ENCODE data around the gene PAN3. TPM values are rescaled to one million over a fixed set of nuclear protein-coding genes. Genes with fewer than 3 reads are reported as not detected.

Gene PAN3
- total RNA-seq, 6 donors from 2014 or later = 30.2 to 69.1 (median 34.1) TPM

GRCh38 chr13:28110414-28110813, 27.9 kb upstream of the PAN3 start:
- no peaks in the 10 kb centered on the region for H3K9me3 ChIP-seq
- TF ChIP-seq EP300 (IDR thresholded peaks at IDR 0.05) (no peak), POLR2AphosphoS5 (IDR thresholded peaks at IDR 0.05) (no peak), CTCF (IDR thresholded peaks at IDR 0.05) (no peak), POLR2A (IDR thresholded peaks at IDR 0.05) (no peak)
- H3K4me1 ChIP-seq = no peaks in the 10 kb centered on the region
- H3K4me3 ChIP-seq = no peak overlapping the region
- no peak overlapping the region for H3K27ac ChIP-seq
- DNase-seq (no peak), ATAC-seq (ENCODE audit: low FRiP score in 2 of 2) (no peak)
- WGBS, 2 donors = 74 to 80% methylated on average over 3 of the region's 3 CpGs
- no peaks in the 10 kb centered on the region for H3K27me3 ChIP-seq
- H3K36me3 ChIP-seq = no peaks in the 10 kb centered on the region

GRCh38 chr13:28116736-28117135, 21.6 kb upstream of the PAN3 start:
- Histone ChIP-seq H3K27ac (no peak overlapping the region), H3K4me3 (no peak overlapping the region), H3K36me3 (no peaks in the 10 kb centered on the region), H3K27me3 (no peaks in the 10 kb centered on the region), H3K9me3 (no peaks in the 10 kb centered on the region), H3K4me1 (no peaks in the 10 kb centered on the region)
- 64 to 67% methylated on average over 1 of the region's 1 CpG for WGBS, 2 donors
- no peak for DNase-seq
- no peak for ATAC-seq (ENCODE audit: low FRiP score in 2 of 2)
- TF ChIP-seq POLR2A (IDR thresholded peaks at IDR 0.05) = no peak
- no peak for TF ChIP-seq EP300 (IDR thresholded peaks at IDR 0.05)
- no peak for TF ChIP-seq POLR2AphosphoS5 (IDR thresholded peaks at IDR 0.05)
- no peak for TF ChIP-seq CTCF (IDR thresholded peaks at IDR 0.05)

GRCh38 chr13:28117689-28118377, 20.5 kb upstream of the PAN3 start:
- Histone ChIP-seq H3K4me3 (no peak overlapping the region), H3K9me3 (no peaks in the 10 kb centered on the region), H3K27me3 (no peaks in the 10 kb centered on the region), H3K36me3 (no peaks in the 10 kb centered on the region), H3K4me1 (no peaks in the 10 kb centered on the region), H3K27ac (no peak overlapping the region)
- 73 to 74% methylated on average over 9 of the region's 9 CpGs for WGBS, 2 donors
- DNase-seq (no peak), ATAC-seq (ENCODE audit: low FRiP score in 2 of 2) (peak in 1 of 2 donors; percentile 23)
- no peak for TF ChIP-seq EP300 (IDR thresholded peaks at IDR 0.05)
- TF ChIP-seq POLR2AphosphoS5 (IDR thresholded peaks at IDR 0.05) = no peak
- no peak for TF ChIP-seq POLR2A (IDR thresholded peaks at IDR 0.05)
- TF ChIP-seq CTCF (IDR thresholded peaks at IDR 0.05) = no peak

GRCh38 chr13:28120317-28120716, 18.0 kb upstream of the PAN3 start:
- TF ChIP-seq POLR2AphosphoS5 (IDR thresholded peaks at IDR 0.05) (no peak), EP300 (IDR thresholded peaks at IDR 0.05) (no peak), POLR2A (IDR thresholded peaks at IDR 0.05) (no peak), CTCF (IDR thresholded peaks at IDR 0.05) (no peak)
- ATAC-seq (ENCODE audit: low FRiP score in 2 of 2) (no peak), DNase-seq (no peak)
- Histone ChIP-seq H3K27me3 (no peaks in the 10 kb centered on the region), H3K36me3 (no peaks in the 10 kb centered on the region), H3K9me3 (no peaks in the 10 kb centered on the region), H3K4me3 (no peak overlapping the region), H3K4me1 (no peaks in the 10 kb centered on the region), H3K27ac (no peak overlapping the region)

- Histone ChIP-seq H3K36me3 (no peaks in the 10 kb centered on the region), H3K27me3 (no peaks in the 10 kb centered on the region), H3K4me1 (no peaks in the 10 kb centered on the region), H3K4me3 (no peak overlapping the region), H3K27ac (no peak overlapping the region), H3K9me3 (no peaks in the 10 kb centered on the region)
- WGBS, 2 donors = 97 to 98% methylated on average over 8 of the region's 8 CpGs
- DNase-seq (no peak), ATAC-seq (ENCODE audit: low FRiP score in 2 of 2) (no peak)
- TF ChIP-seq POLR2AphosphoS5 (IDR thresholded peaks at IDR 0.05) (no peak), CTCF (IDR thresholded peaks at IDR 0.05) (no peak), EP300 (IDR thresholded peaks at IDR 0.05) (no peak), POLR2A (IDR thresholded peaks at IDR 0.05) (no peak)
Measured at GRCh38 chr13:28121224-28121623, 17.1 kb upstream of the PAN3 start.
